GM12878 (cell line): ENCODE data around the gene DCAF6. TPM values are rescaled to one million over a fixed set of nuclear protein-coding genes. Genes with fewer than 3 reads are reported as not detected.

Source experiments
- ATAC-seq: fragments of 200-7000 bp; cut with Tn5 transposase; 3 replicates; pipeline ENCODE4 v1.9.1; 2020; ENCODE audit warnings: mild to moderate bottlenecking, moderate library complexity
- BruUV-seq: library from RNA; stranded (reverse); fragments of 400-500 nt; replicated peaks from 2 replicates; lab custom pipeline; 2021; lab: Mats Ljungman, UMichigan
- CTCF ChIA-PET: fragments of 300-600 bp; sonication (Branson Sonifier 250); formaldehyde crosslinking; extraction: SDS; loops from one replicate; lab custom pipeline; 2021; ENCODE audit warnings: inconsistent platforms; lab: Yijun Ruan, JAX
- POLR2A ChIA-PET: fragments of 350-600 bp; formaldehyde crosslinking; extraction: SDS; loops from one replicate; lab custom pipeline; 2021; ENCODE audit warnings: inconsistent platforms; lab: Charles Lee
- RAD21 ChIA-PET: fragments of 300-600 bp; sonication (Branson Sonifier 250); formaldehyde crosslinking; loops from one replicate; lab custom pipeline; 2023; ENCODE audit warnings: antibody characterized with exemption; ENCODE audit not compliant: unreplicated experiment; lab: Charles Lee
- SMC1A ChIA-PET: fragments of 300-600 bp; sonication (Branson Sonifier 250); formaldehyde crosslinking; loops from one replicate; lab custom pipeline; 2023; ENCODE audit not compliant: unreplicated experiment, uncharacterized antibody; lab: Charles Lee
- DNase-seq: peaks from one replicate; pipeline ENCODE4 v3.0.0-alpha.2; 2011; ENCODE audit warnings: low read depth, low spot score
- FAIRE-seq: peaks from 3 replicates; lab custom pipeline; 2011; peaks lifted over from hg19 to GRCh38; lab: Jason Lieb, UNC
- H2AFZ ChIP-seq: 2 replicates; pipeline ENCODE4 v1.6.0; 2011; ENCODE audit warnings: low read depth, low read length, control low read depth; ENCODE audit not compliant: control insufficient read depth
- H3K27ac ChIP-seq: 2 replicates; pipeline ENCODE4 v1.5.1; 2011; ENCODE audit warnings: control low read depth; ENCODE audit not compliant: control insufficient read depth, insufficient read depth
- H3K27me3 ChIP-seq, 2 experiments: replicated peaks in 1 of 2; 2 replicates each; pipeline versions ENCODE4 v1.6.0 to v1.6.1; 2011; ENCODE audit warnings: low read length in 1 of 2; ENCODE audit not compliant: control insufficient read depth in 2 of 2, insufficient read depth in 2 of 2
- H3K36me3 ChIP-seq, 2 experiments: 2 replicates each; pipeline ENCODE4 v1.5.1; 2011; ENCODE audit warnings: low read length in 1 of 2; ENCODE audit not compliant: control insufficient read depth in 2 of 2, insufficient read depth in 2 of 2
- H3K4me1 ChIP-seq: 2 replicates; pipeline ENCODE4 v1.6.1; 2011; ENCODE audit warnings: mild to moderate bottlenecking, low read length, moderate library complexity, mixed read lengths; ENCODE audit not compliant: control insufficient read depth, insufficient read depth
- H3K4me2 ChIP-seq: 2 replicates; pipeline ENCODE4 v1.6.0; 2011; ENCODE audit warnings: control low read depth; ENCODE audit not compliant: control insufficient read depth, insufficient read depth
- H3K4me3 ChIP-seq: fragments of 200-600 bp; sonication (generic); 2 replicates; pipeline ENCODE4 v1.5.1; 2016
- H3K79me2 ChIP-seq: 2 replicates; pipeline ENCODE4 v1.6.0; 2011; ENCODE audit warnings: low read length; ENCODE audit not compliant: control insufficient read depth, insufficient read depth
- H3K9ac ChIP-seq: 2 replicates; pipeline ENCODE4 v1.8.0; 2011; ENCODE audit warnings: low read length, control low read depth, mixed read lengths; ENCODE audit not compliant: control insufficient read depth, insufficient read depth
- H3K9me3 ChIP-seq: replicated peaks from 3 replicates; pipeline ENCODE4 v1.5.1; 2011; ENCODE audit warnings: mild to moderate bottlenecking, low read length; ENCODE audit not compliant: control insufficient read depth, insufficient read depth
- H4K20me1 ChIP-seq: 2 replicates; pipeline ENCODE4 v1.6.0; 2011; ENCODE audit not compliant: control insufficient read depth, insufficient read depth
- ASH2L ChIP-seq: fragments of 300-600, 200-600 bp; sonication (generic); IDR thresholded peaks from 2 replicates; pipeline ENCODE4 v1.6.1; 2017; ENCODE audit warnings: low read depth, mild to moderate bottlenecking, borderline replicate concordance
- CEBPB ChIP-seq, 2 experiments: fragments of 150-350 bp in 1 of 2; IDR thresholded peaks; 2 replicates each; pipeline ENCODE4 v1.6.1; 2012 to 2014; ENCODE audit warnings: low read depth in 2 of 2, low read length in 2 of 2, borderline replicate concordance in 1 of 2, inconsistent platforms in 1 of 2
- EGR1 ChIP-seq, 2 experiments: IDR thresholded peaks; 1 replicate in 1 of 2; 2 replicates in 1 of 2; pipeline ENCODE4 v1.6.1; 2011 to 2012; ENCODE audit warnings: low read depth in 2 of 2, low read length in 2 of 2, borderline replicate concordance in 1 of 2, mild to moderate bottlenecking in 1 of 2, moderate library complexity in 1 of 2
- EZH2 ChIP-seq: IDR thresholded peaks from 2 replicates; pipeline ENCODE4 v1.6.1; 2012; ENCODE audit warnings: low read depth, mild to moderate bottlenecking, control low read depth, inconsistent platforms, low read length, borderline replicate concordance; ENCODE audit not compliant: control insufficient read depth
- FOS ChIP-seq: IDR thresholded peaks from 3 replicates; pipeline ENCODE4 v1.6.1; 2011; ENCODE audit warnings: borderline replicate concordance; ENCODE audit not compliant: insufficient read length; ENCODE audit errors: extremely low read depth
- LARP7 ChIP-seq: fragments of 450-650 bp; IDR thresholded peaks from 2 replicates; pipeline ENCODE4 v1.6.1; 2017; ENCODE audit warnings: mild to moderate bottlenecking
- MYB ChIP-seq: fragments of 150-350 bp; IDR thresholded peaks from 2 replicates; pipeline ENCODE4 v1.6.1; 2014; ENCODE audit warnings: mild to moderate bottlenecking, low read depth, low read length, borderline replicate concordance
- NR2C1 ChIP-seq: fragments of 450-650 bp; IDR thresholded peaks from 2 replicates; pipeline ENCODE4 v1.6.1; 2017; ENCODE audit warnings: antibody characterized with exemption, mild to moderate bottlenecking, moderate library complexity
- PAX8 ChIP-seq: fragments of 450-650 bp; IDR thresholded peaks from 2 replicates; pipeline ENCODE4 v1.6.1; 2017; ENCODE audit warnings: mild to moderate bottlenecking, moderate library complexity
- PML ChIP-seq: IDR thresholded peaks from 2 replicates; pipeline ENCODE4 v1.6.1; 2012; ENCODE audit warnings: low read length, inconsistent platforms
- SREBF1 ChIP-seq: IDR thresholded peaks from 2 replicates; pipeline ENCODE4 v1.6.1; 2012; ENCODE audit warnings: mild to moderate bottlenecking, low read length
- TAF1 ChIP-seq: IDR thresholded peaks from 2 replicates; pipeline ENCODE4 v1.6.1; 2011; ENCODE audit warnings: mild to moderate bottlenecking, low read depth, low read length, borderline replicate concordance
- WGBS: methylation state at CpG from one replicate; pipeline ENCODE4 v1.1.6; 2016; ENCODE audit warnings: low lambda C conversion rate; ENCODE audit not compliant: insufficient replicate concordance, insufficient coverage; ENCODE audit errors: missing lambda C conversion rate; 5-methylcytosine and 5-hydroxymethylcytosine counted together
- in situ Hi-C: fragments of 300-500 bp; cut with MboI; formaldehyde crosslinking; loops from 9 replicates; pipeline ENCODE4 v1.14.3; 2018; ENCODE audit warnings: mixed read lengths
- intact Hi-C: fragments of 100-400 bp; cut with micrococcal nuclease; formaldehyde crosslinking; loops from one replicate; pipeline ENCODE4 v1.14.2; 2022; ENCODE audit not compliant: unreplicated experiment
- polyA plus RNA-seq, 11 experiments: library from polyadenylated mRNA; depleted of rRNA in 4 of 11; unstranded in 6 of 11; stranded (reverse) in 5 of 11; fragments of >200 nt; fragmentation: Nextera tagmentation in 4 of 11; fragmentation: Illumina TruSeq in 1 of 11; extraction: Ambion mirVana in 4 of 11; extraction: Trizol in 1 of 11; gene quantifications; 1 replicate in 1 of 11; 2 replicates in 10 of 11; pipeline versions ENCODE4 v1.2.1 to v1.2.3, GENCODE V29; 2011 to 2016; ENCODE audit warnings: inconsistent platforms in 2 of 11, missing spikeins in 2 of 11, low read depth in 1 of 11
- total RNA-seq, 4 experiments: library from RNA; depleted of rRNA in 3 of 4; stranded (reverse); fragments of >200 nt in 3 of 4; fragmentation: Illumina TruSeq in 1 of 4; extraction: Trizol in 1 of 4; gene quantifications; 2 replicates each; pipeline versions ENCODE4 v1.2.1 to v1.2.3, GENCODE V29; 2013 to 2021
- TF ChIP-seq, protein P1 (sequence below): IDR thresholded peaks from 2 replicates; pipeline ENCODE4 v1.6.1; 2011; ENCODE audit warnings: borderline replicate concordance, low read depth, mild to moderate bottlenecking, moderate library complexity, mixed read lengths, low read length; ENCODE audit not compliant: insufficient read depth; ENCODE audit errors: extremely low read length
- TF ChIP-seq, protein P2 (sequence below): fragments of 450-650 bp; IDR thresholded peaks from 2 replicates; pipeline ENCODE4 v1.6.1; 2017; ENCODE audit warnings: antibody characterized with exemption, mild to moderate bottlenecking, moderate library complexity
- TF ChIP-seq, protein P3 (sequence below): fragments of 450-650 bp; IDR thresholded peaks from 2 replicates; pipeline ENCODE4 v1.6.1; 2014; ENCODE audit warnings: mild to moderate bottlenecking
- TF ChIP-seq, protein P4 (sequence below): fragments of 450-650 bp; formaldehyde crosslinking; IDR thresholded peaks from 2 replicates; pipeline ENCODE4 v1.4.0; 2020; ENCODE audit warnings: mild to moderate bottlenecking, moderate library complexity

DCAF6 gene
- total and polyA plus RNA-seq, 10 of the 15 experiments (the other 5 are each of a cell fraction or from before 2014, with no cell fraction given): 11.4 to 62.7 (median 33.0) TPM

DNA sequence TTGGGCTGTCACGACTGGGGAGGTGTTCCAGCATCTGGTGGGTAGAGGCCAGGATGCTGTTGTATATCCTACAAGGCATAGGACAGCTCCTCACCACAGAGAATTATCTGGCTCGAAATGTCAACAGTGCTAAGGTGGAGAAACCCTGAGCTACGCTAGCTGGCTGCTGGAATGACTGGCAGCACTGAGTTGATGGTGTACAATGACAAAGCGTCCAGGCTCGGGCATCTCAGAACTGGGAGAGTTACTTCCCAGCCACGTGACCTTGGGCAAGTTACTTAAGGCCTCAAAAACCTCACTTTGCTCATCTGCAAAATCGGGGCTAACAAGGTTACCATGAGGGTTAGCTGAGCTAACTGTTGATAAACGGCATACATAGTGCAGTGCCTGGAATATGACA is 164.9 kb downstream of the DCAF6 start:
- SMC1A ChIA-PET: interaction anchor here (0.7 kb wide), 1 partner anchor 43 kb away, joined by 3 read pairs; no protein-coding TSS in a partner anchor
- POLR2A ChIA-PET: no interaction called here
- 32% methylated on average over 8 of the region's 8 CpGs for WGBS

More for the DNA sequence above, 164.9 kb downstream of the DCAF6 start:
- Histone ChIP-seq H3K4me2 (no peak overlapping the region), H3K9me3 (no peaks in the 10 kb centered on the region), H3K79me2 (no peaks in the 10 kb centered on the region), H3K4me1 (no peaks in the 10 kb centered on the region), H3K27ac (no peak overlapping the region), H3K4me3 (no peak overlapping the region), H4K20me1 (no peaks in the 10 kb centered on the region), H3K36me3 (no peaks in the 10 kb centered on the region), H2AFZ (no peak overlapping the region), H3K9ac (no peak overlapping the region), H3K27me3 (no peaks in the 10 kb centered on the region; a peak in 1 of 4 replicates)
- no TSS peak for BruUV-seq
- no peak for ATAC-seq
- no peak for DNase-seq
- ChIA-PET CTCF (interaction anchor here (1.1 to 2.2 kb wide), 2 partner anchors 16 to 18 kb away, joined by 3 to 11 read pairs; no protein-coding TSS in a partner anchor), RAD21 (no interaction called here)
- no peak for FAIRE-seq
- in situ Hi-C loops (no loop called here), intact Hi-C loops (no loop called here)
- TF ChIP-seq, protein P1, sequence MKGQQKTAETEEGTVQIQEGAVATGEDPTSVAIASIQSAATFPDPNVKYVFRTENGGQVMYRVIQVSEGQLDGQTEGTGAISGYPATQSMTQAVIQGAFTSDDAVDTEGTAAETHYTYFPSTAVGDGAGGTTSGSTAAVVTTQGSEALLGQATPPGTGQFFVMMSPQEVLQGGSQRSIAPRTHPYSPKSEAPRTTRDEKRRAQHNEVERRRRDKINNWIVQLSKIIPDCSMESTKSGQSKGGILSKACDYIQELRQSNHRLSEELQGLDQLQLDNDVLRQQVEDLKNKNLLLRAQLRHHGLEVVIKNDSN: no peak
- TF ChIP-seq LARP7: no peak
- TF ChIP-seq TAF1: no peak
- TF ChIP-seq, protein P2, sequence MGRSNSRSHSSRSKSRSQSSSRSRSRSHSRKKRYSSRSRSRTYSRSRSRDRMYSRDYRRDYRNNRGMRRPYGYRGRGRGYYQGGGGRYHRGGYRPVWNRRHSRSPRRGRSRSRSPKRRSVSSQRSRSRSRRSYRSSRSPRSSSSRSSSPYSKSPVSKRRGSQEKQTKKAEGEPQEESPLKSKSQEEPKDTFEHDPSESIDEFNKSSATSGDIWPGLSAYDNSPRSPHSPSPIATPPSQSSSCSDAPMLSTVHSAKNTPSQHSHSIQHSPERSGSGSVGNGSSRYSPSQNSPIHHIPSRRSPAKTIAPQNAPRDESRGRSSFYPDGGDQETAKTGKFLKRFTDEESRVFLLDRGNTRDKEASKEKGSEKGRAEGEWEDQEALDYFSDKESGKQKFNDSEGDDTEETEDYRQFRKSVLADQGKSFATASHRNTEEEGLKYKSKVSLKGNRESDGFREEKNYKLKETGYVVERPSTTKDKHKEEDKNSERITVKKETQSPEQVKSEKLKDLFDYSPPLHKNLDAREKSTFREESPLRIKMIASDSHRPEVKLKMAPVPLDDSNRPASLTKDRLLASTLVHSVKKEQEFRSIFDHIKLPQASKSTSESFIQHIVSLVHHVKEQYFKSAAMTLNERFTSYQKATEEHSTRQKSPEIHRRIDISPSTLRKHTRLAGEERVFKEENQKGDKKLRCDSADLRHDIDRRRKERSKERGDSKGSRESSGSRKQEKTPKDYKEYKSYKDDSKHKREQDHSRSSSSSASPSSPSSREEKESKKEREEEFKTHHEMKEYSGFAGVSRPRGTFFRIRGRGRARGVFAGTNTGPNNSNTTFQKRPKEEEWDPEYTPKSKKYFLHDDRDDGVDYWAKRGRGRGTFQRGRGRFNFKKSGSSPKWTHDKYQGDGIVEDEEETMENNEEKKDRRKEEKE: no peak
- no peak for TF ChIP-seq EGR1 (IDR thresholded peaks at IDR 0.05; ENCODE audit: borderline replicate concordance in 1 of 2, low read depth in 2 of 2, low read length in 2 of 2)
- no peak for TF ChIP-seq ASH2L
- TF ChIP-seq, protein P3, sequence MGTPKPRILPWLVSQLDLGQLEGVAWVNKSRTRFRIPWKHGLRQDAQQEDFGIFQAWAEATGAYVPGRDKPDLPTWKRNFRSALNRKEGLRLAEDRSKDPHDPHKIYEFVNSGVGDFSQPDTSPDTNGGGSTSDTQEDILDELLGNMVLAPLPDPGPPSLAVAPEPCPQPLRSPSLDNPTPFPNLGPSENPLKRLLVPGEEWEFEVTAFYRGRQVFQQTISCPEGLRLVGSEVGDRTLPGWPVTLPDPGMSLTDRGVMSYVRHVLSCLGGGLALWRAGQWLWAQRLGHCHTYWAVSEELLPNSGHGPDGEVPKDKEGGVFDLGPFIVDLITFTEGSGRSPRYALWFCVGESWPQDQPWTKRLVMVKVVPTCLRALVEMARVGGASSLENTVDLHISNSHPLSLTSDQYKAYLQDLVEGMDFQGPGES: no peak
- no peak for TF ChIP-seq EZH2
- TF ChIP-seq FOS: no peak
- no peak for TF ChIP-seq NR2C1
- no peak for TF ChIP-seq PML
- no peak for TF ChIP-seq CEBPB (IDR thresholded peaks at IDR 0.05; ENCODE audit: borderline replicate concordance in 1 of 2, low read depth in 2 of 2, low read length in 2 of 2)
- TF ChIP-seq MYB: no peak
- TF ChIP-seq, protein P4, sequence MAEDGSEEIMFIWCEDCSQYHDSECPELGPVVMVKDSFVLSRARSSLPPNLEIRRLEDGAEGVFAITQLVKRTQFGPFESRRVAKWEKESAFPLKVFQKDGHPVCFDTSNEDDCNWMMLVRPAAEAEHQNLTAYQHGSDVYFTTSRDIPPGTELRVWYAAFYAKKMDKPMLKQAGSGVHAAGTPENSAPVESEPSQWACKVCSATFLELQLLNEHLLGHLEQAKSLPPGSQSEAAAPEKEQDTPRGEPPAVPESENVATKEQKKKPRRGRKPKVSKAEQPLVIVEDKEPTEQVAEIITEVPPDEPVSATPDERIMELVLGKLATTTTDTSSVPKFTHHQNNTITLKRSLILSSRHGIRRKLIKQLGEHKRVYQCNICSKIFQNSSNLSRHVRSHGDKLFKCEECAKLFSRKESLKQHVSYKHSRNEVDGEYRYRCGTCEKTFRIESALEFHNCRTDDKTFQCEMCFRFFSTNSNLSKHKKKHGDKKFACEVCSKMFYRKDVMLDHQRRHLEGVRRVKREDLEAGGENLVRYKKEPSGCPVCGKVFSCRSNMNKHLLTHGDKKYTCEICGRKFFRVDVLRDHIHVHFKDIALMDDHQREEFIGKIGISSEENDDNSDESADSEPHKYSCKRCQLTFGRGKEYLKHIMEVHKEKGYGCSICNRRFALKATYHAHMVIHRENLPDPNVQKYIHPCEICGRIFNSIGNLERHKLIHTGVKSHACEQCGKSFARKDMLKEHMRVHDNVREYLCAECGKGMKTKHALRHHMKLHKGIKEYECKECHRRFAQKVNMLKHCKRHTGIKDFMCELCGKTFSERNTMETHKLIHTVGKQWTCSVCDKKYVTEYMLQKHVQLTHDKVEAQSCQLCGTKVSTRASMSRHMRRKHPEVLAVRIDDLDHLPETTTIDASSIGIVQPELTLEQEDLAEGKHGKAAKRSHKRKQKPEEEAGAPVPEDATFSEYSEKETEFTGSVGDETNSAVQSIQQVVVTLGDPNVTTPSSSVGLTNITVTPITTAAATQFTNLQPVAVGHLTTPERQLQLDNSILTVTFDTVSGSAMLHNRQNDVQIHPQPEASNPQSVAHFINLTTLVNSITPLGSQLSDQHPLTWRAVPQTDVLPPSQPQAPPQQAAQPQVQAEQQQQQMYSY (CRISPR knock-in tag): no peak
- TF ChIP-seq SREBF1: no peak
- no peak for TF ChIP-seq PAX8
- TF ChIP-seq, all 136 proteins: peak for 0
